HepG2 (cell line): ENCODE data around the gene MPIG6B. TPM values are rescaled to one million over a fixed set of nuclear protein-coding genes. Genes with fewer than 3 reads are reported as not detected.

Source experiments
- ARNTL ChIP-seq: sonication (generic); formaldehyde crosslinking; IDR thresholded peaks from 2 replicates; pipeline ENCODE4 v1.4.0; 2020; ENCODE audit warnings: mild to moderate bottlenecking, missing genetic modification reagents
- CREB1 ChIP-seq, 2 experiments: fragments of 450-650 bp in 1 of 2; IDR thresholded peaks; 2 replicates each; pipeline ENCODE4 v1.6.1; 2016 to 2017; ENCODE audit warnings: control low read depth in 1 of 2, mild to moderate bottlenecking in 1 of 2, missing compliant biosample characterization in 1 of 2, missing genetic modification characterization in 1 of 2
- GABPA ChIP-seq, 2 experiments: IDR thresholded peaks; 2 replicates each; pipeline ENCODE4 v1.6.1; 2011 to 2016; ENCODE audit warnings: low read depth in 2 of 2, low read length in 1 of 2, missing biosample characterization in 1 of 2, missing genetic modification characterization in 1 of 2
- IRF2 ChIP-seq: IDR thresholded peaks from 2 replicates; pipeline ENCODE4 v1.6.1; 2018; ENCODE audit warnings: missing genetic modification reagents, missing compliant biosample characterization
- NCOA5 ChIP-seq: sonication (generic); formaldehyde crosslinking; IDR thresholded peaks from 2 replicates; pipeline ENCODE4 v1.4.0; 2020; ENCODE audit warnings: missing genetic modification reagents
- POLR2G ChIP-seq: fragments of 200-400 bp; formaldehyde crosslinking; IDR thresholded peaks from 2 replicates; pipeline ENCODE4 v1.6.1; 2018; ENCODE audit warnings: mild to moderate bottlenecking, low read depth, low read length, moderate library complexity
- SMAD3 ChIP-seq: sonication (generic); formaldehyde crosslinking; IDR thresholded peaks from 2 replicates; pipeline ENCODE4 v1.4.0; 2020; ENCODE audit warnings: missing genetic modification reagents
- SOX6 ChIP-seq, 2 experiments: fragments of 450-650 bp in 1 of 2; sonication (generic) in 1 of 2; formaldehyde crosslinking in 1 of 2; IDR thresholded peaks; 2 replicates each; pipeline versions ENCODE4 v1.4.0 to v1.6.1; 2017 to 2020; ENCODE audit warnings: antibody characterized with exemption in 1 of 2, mild to moderate bottlenecking in 1 of 2, missing genetic modification reagents in 1 of 2
- TAF15 ChIP-seq: fragments of 200-400 bp; formaldehyde crosslinking; IDR thresholded peaks from one replicate; pipeline ENCODE4 v1.6.1; 2018; ENCODE audit warnings: mild to moderate bottlenecking, low read depth, low read length; ENCODE audit not compliant: poor library complexity, severe bottlenecking
- ZNF136 ChIP-seq: sonication (generic); formaldehyde crosslinking; IDR thresholded peaks from 2 replicates; pipeline ENCODE4 v1.8.1; 2022; ENCODE audit warnings: low read depth, mild to moderate bottlenecking, moderate library complexity, missing genetic modification reagents
- ZNF207 ChIP-seq: fragments of 450-650 bp; IDR thresholded peaks from 2 replicates; pipeline ENCODE4 v1.6.1; 2016; ENCODE audit warnings: antibody characterized with exemption, borderline replicate concordance
- ZNF564 ChIP-seq: sonication (generic); formaldehyde crosslinking; IDR thresholded peaks from 2 replicates; pipeline ENCODE4 v1.8.1; 2023; ENCODE audit warnings: mild to moderate bottlenecking, missing genetic modification reagents
- polyA plus RNA-seq, 8 experiments: library from polyadenylated mRNA; depleted of rRNA in 3 of 8; stranded (reverse) in 7 of 8; unstranded in 1 of 8; fragments of >200 nt; fragmentation: Illumina TruSeq in 4 of 8; extraction: Trizol in 4 of 8; gene quantifications; 2 replicates each; pipeline versions ENCODE4 v1.2.1 to v1.2.3, GENCODE V29; 2011 to 2016; ENCODE audit warnings: low read depth in 4 of 8, missing spikeins in 1 of 8, mixed read lengths in 1 of 8; ENCODE audit not compliant: insufficient read depth in 1 of 8
- total RNA-seq, 5 experiments: library from RNA; depleted of rRNA; stranded (reverse); fragments of >200 nt; fragmentation: Illumina TruSeq; extraction: Trizol; gene quantifications; 2 replicates each; pipeline ENCODE4 v1.2.3, GENCODE V29; 2016; ENCODE audit warnings: low read depth in 1 of 5
- TF ChIP-seq, protein P1 (sequence below): sonication (generic); formaldehyde crosslinking; IDR thresholded peaks from 2 replicates; pipeline ENCODE4 v1.4.0; 2020; ENCODE audit warnings: missing genetic modification reagents
- TF ChIP-seq, protein P2 (sequence below): sonication (generic); formaldehyde crosslinking; IDR thresholded peaks from 2 replicates; pipeline ENCODE4 v1.8.0; 2022; ENCODE audit warnings: mild to moderate bottlenecking, missing genetic modification reagents, moderate library complexity
- TF ChIP-seq, protein P3 (sequence below): sonication (generic); formaldehyde crosslinking; IDR thresholded peaks from 2 replicates; pipeline ENCODE4 v1.4.0; 2020; ENCODE audit warnings: missing genetic modification reagents

Gene MPIG6B
- total and polyA plus RNA-seq, 2 of the 13 experiments (the other 11 are each of a cell fraction or from before 2014, with no cell fraction given) = not detected

DNA sequence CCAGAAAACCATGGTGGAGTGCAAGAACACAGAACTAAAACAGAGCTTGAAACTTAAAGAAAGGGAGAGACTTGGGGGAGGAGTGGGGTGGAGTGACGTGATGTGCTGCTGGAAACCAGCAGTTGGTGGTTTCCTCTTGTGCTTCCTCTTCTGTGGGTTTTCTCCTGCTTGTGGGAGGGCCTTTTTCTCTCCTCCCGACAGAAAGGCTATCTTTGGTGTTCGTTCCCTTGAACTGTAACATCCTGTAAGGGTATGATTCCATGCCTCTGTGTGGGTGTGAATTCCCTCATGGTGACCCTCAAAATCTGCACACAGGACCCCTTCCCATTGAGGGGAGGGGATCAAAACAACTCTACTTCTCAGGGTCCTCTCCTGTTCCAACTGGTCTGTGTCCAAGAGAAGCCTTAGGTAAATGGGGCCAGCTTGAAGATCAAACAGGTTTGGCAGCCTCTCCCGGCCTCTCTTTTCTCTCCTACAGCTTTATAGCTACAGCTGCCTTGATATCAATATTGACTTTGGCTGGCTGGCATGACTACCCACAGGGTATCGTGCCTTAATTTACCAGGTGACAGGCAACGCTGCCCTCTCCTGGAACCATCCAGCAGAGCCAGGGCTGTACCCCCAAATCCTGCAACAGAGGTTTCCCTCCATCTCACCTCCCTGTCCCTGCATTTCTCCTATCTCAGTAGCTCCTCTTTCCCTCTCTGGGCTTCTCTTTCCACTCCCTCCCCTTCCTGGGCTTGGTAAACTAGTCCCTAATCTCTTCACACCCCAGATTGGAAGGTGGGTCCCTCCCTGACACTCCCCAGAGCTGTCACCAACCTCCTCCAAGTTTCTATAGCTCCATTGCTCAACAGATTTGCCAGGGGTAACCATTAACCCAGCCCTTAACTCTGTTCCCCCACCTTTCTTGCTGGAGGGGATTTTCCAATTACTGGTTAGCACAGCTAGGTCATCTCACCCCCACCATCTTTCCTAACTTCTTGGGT lies 15.1 kb downstream of the MPIG6B start (continued):
- TF ChIP-seq GABPA (IDR thresholded peaks at IDR 0.05; ENCODE audit: low read depth, low read length) = no peak
- TF ChIP-seq GABPA (CRISPR knock-in tag; IDR thresholded peaks at IDR 0.05; ENCODE audit: low read depth) = peak; percentile 38
- TF ChIP-seq IRF2 (CRISPR knock-in tag) = peak; percentile 56
- TF ChIP-seq SMAD3 = 0 out of 2 replicates have a peak, but pooled peaks have one; percentile 13
- TF ChIP-seq ARNTL (CRISPR knock-in tag) = 0 out of 2 replicates have a peak, but pooled peaks have one; percentile 14
- no peak for TF ChIP-seq ZNF207
- TF ChIP-seq TAF15 = no peak
- no peak for TF ChIP-seq NCOA5 (CRISPR knock-in tag)
- TF ChIP-seq POLR2G = peak; percentile 59
- 0 out of 2 replicates have a peak, but pooled peaks have one; percentile 46 for TF ChIP-seq ZNF564 (CRISPR knock-in tag)
- no peak for TF ChIP-seq SOX6 (IDR thresholded peaks at IDR 0.05)
- peak; percentile 85 for TF ChIP-seq SOX6 (CRISPR knock-in tag; IDR thresholded peaks at IDR 0.05)
- TF ChIP-seq, protein P1, sequence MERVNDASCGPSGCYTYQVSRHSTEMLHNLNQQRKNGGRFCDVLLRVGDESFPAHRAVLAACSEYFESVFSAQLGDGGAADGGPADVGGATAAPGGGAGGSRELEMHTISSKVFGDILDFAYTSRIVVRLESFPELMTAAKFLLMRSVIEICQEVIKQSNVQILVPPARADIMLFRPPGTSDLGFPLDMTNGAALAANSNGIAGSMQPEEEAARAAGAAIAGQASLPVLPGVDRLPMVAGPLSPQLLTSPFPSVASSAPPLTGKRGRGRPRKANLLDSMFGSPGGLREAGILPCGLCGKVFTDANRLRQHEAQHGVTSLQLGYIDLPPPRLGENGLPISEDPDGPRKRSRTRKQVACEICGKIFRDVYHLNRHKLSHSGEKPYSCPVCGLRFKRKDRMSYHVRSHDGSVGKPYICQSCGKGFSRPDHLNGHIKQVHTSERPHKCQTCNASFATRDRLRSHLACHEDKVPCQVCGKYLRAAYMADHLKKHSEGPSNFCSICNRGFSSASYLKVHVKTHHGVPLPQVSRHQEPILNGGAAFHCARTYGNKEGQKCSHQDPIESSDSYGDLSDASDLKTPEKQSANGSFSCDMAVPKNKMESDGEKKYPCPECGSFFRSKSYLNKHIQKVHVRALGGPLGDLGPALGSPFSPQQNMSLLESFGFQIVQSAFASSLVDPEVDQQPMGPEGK (CRISPR knock-in tag) = peak; percentile 97; the same call in 1 of the 2 replicates
- peak; percentile 28; the same call in 1 of the 2 replicates for TF ChIP-seq CREB1 (IDR thresholded peaks at IDR 0.05)
- TF ChIP-seq CREB1 (CRISPR knock-in tag; IDR thresholded peaks at IDR 0.05) = no peak; the same call in 1 of the 2 replicates
- TF ChIP-seq, protein P2, sequence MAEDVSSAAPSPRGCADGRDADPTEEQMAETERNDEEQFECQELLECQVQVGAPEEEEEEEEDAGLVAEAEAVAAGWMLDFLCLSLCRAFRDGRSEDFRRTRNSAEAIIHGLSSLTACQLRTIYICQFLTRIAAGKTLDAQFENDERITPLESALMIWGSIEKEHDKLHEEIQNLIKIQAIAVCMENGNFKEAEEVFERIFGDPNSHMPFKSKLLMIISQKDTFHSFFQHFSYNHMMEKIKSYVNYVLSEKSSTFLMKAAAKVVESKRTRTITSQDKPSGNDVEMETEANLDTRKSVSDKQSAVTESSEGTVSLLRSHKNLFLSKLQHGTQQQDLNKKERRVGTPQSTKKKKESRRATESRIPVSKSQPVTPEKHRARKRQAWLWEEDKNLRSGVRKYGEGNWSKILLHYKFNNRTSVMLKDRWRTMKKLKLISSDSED (CRISPR knock-in tag) = no peak
- TF ChIP-seq, protein P3, sequence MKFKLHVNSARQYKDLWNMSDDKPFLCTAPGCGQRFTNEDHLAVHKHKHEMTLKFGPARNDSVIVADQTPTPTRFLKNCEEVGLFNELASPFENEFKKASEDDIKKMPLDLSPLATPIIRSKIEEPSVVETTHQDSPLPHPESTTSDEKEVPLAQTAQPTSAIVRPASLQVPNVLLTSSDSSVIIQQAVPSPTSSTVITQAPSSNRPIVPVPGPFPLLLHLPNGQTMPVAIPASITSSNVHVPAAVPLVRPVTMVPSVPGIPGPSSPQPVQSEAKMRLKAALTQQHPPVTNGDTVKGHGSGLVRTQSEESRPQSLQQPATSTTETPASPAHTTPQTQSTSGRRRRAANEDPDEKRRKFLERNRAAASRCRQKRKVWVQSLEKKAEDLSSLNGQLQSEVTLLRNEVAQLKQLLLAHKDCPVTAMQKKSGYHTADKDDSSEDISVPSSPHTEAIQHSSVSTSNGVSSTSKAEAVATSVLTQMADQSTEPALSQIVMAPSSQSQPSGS (CRISPR knock-in tag) = peak; percentile 79; the same call in 1 of the 2 replicates
- TF ChIP-seq ZNF136 (CRISPR knock-in tag) = no peak
